Epithelial cell of prostate (primary cell): Measurements from ENCODE around the gene VPS8.

Experiments
- DNase-seq: peaks from one replicate; pipeline ENCODE4 v3.0.0-alpha.2; 2011; ENCODE audit warnings: low read depth, low spot score
- H3K27ac ChIP-seq: fragments of 450-650 bp; 2 replicates; pipeline ENCODE4 v1.5.1; 2017; ENCODE audit warnings: mild to moderate bottlenecking

Gene VPS8

DNA sequence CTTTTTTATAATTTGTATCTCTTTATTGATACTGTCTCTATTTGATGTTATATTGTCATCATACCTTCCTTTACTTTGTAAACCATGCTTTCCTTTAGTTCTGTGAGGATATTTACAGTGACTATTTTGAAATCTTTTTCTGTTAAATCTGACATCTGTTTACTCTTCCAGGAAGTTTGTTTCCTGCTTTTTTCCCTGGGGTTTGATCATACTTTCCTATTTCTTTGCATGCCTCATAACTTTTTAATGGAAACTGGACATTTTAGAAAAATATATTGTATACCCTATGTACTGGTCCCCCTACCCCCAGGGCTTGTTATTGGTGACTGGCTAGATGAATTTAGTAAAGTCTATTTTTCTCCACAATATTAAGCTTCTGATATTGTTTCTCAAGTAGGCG lies 225.8 kb downstream of the VPS8 start:
- DNase-seq, result no peak
- no peak overlapping the region for H3K27ac ChIP-seq

DNA sequence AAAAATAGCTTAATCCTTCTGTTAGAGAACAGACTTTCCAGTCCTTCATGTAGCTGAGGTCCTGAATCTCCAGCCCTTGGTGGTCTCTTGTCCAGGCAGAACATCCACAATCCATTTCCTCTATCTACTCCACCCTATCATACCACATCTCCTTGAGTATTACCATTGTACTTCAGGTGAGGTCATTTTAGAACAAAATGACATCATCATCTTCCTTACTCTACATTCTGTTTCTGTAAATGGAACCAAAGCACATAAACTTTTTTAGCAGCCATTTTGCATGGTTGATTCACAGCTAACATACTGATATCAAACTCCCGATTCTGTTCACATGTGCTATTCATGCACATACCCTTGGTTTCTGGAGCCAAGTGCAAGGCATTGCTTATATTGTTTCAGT lies 228.5 kb downstream of the VPS8 start:
- H3K27ac ChIP-seq, result no peak overlapping the region
- no peak for DNase-seq

DNA sequence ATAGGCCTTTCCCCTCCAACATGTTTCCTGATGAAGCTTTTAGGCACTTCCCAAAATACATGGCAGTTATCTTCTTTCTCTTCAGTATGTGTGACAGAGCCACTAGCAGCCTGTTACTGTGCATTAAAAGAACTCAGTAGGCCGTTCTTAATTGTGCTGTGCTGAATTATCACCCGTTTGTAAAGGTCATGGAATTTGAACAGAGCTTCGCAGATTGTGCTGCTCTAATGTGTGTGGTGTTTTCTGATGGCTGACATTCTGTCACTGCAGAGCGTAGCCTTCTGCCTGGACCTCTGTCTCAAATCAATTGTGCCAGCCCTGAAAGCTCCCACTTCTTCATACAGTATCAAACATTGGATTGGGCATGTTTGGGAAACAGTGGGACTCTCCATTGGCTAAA lies 229.6 kb downstream of the VPS8 start:
- no peak for DNase-seq
- no peak overlapping the region for H3K27ac ChIP-seq

DNA sequence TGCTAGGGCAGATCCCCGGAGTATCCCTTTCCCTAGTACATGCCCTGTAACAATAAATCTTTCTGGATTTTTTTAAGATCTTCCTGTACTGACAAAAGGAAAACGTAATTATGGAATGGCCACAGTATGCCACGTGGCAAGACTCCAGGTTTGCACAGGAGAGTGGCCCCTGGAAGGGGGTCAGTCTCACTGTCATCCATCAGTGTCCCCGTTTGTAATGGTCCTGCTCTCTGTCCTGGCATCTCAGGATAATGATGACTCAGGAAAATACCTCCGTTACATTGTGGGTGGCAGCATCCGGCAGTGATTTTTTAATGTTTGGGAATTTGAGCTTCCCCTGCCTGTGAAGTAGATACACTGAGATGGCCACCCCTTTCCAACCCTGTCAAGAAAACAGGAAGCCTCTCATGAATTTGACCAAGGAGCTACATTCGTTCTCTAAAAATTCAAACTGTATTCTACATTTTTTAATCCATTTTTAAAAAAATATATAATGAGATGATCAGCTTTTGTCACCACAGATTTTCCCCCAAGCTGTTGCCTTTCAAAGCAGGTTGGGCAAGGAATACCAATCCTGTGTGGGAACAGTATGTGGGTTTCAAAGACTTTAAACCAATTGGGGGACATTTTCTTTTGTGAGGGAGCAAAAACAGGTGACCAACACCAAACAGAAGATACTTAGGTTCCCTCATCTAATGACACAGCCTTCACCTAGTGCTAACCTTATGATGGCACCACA lies 230.5 kb downstream of the VPS8 start:
- no peak for DNase-seq
- H3K27ac ChIP-seq, result no peak overlapping the region

DNA sequence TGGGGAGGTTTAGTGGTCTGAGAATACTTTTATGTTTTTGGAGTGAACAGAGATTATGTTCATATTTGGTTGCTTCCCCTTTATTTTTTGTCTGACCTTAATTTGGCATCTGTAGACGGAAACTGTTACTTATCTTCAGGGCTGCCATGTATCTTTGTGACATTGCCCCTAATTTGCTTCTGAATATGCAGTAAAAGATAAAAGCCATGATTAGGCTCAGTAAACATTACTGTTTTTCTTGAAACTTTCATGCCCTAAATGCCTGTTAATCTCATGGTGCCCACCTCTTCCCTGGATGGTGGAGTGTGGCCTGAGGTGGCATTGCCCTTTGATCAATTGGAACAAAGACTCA lies 234.2 kb downstream of the VPS8 start:
- no peak overlapping the region for H3K27ac ChIP-seq
- DNase-seq, result no peak

DNA sequence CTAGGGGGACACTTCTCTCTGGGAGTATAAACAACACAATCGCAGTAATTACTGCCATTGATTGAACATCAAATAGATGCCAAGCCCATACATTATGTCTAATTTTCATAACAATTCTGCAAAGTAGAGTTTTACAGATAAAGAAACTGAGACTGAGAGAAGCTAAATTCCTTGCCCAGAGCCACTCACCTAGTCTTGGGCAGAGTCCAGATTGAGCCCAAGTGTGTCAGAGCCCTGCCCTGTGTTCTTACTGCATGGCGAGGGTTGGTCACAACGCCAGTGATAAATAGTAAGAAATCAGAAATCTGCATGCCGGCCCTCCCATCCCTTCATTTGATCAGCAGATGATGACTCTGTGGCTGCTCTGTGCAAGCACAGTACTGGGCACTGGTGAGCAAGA lies 234.6 kb downstream of the VPS8 start:
- H3K27ac ChIP-seq, result no peak overlapping the region
- DNase-seq, result no peak

DNA sequence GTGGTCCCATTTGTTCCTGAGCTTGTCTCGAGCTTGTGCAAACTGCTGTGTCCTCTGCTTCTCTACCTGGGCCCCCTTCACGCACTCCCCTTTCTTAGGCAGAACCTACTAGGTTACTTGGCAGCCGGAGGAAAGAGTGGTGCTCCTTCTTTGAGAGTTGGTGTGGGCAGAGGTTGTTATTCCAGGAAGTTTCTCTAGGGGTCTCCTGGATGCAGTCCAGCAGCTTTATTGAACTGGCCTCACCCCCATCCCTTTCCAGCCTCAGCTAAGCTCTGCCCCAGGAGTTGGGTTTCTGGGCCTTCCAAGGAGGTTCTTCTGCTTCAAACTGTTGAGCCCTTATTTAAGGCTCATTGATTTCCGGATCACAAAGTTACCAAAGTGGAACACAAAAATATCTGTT lies 237.7 kb downstream of the VPS8 start:
- H3K27ac ChIP-seq, result no peak overlapping the region
- DNase-seq, result no peak

DNA sequence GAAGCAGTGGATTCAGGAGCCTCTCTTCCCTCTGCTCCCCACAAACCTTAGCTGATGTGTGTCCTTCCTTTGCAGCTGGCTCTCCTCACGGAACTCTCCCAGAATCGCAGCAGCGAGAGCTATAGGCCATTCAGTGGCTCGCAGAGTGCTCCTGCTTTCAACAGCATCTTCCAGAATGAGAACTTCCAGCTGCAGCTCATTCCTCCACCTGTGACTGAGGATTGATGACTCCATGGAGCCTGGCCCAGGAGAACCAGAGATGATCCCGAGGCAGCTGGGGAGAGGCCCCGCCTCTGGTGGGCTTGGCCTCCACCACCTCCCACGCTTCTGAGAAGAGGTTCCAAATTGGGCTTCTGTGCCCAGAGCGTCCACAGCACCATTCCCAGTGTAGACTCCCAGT lies 239.8 kb downstream of the VPS8 start:
- DNase-seq, result no peak
- no peak overlapping the region for H3K27ac ChIP-seq

DNA sequence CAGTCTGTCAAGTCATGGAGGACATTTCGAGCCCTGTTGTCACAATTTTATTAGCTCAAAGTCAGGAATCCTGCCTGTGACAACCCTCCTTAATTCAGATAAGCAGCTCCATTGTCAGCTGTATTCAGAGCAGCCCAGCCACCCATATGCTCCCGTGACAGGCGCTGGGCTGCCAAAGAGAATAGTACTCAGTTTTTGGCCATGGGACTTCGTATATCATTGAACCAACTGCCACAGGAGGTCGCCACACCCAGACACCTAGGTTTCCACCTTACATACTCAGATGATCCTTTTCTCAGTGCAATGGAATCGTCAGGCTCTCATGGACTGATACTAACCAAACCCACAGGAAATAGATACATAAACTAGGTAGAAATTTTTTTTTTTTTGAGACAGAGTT lies 240.7 kb downstream of the VPS8 start:
- H3K27ac ChIP-seq, result no peak overlapping the region
- DNase-seq, result no peak

DNA sequence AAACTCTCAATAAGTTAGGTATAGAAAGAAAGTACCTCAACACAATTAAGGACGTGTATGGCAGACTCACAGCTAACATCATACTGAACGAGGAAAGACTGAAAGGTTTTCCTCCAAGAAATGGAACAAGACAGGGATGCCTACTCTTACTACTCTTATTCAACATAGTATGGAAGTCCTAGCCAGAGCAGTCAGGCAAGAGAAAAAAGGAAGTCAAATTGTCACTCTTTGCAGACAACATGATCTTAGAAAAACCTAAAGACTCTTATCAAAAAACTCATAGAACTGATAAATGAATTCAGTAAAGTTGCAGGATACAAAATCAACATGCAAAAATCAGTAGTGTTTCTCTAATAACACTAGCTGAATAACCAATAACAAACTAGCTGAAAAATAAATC lies 244.9 kb downstream of the VPS8 start:
- no peak overlapping the region for H3K27ac ChIP-seq
- DNase-seq, result no peak

DNA sequence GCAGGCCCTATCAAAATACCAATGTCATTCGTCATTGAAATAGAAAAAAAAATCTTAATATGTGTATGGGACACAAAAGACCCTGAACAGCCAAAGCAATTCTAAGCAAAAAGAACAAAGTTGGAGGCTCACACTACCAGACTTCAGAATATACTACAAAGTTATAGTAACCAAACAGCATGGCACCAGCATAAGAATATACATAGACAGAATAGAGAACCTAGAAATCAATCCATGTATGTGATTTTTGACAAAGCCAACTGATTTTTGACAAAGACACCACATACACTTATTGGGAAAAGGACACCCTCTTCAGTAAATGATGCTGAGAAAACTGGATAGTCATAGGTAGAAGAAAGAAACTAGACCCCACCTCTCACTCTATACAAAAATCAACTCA lies 245.9 kb downstream of the VPS8 start:
- H3K27ac ChIP-seq, result no peak overlapping the region
- no peak for DNase-seq

DNA sequence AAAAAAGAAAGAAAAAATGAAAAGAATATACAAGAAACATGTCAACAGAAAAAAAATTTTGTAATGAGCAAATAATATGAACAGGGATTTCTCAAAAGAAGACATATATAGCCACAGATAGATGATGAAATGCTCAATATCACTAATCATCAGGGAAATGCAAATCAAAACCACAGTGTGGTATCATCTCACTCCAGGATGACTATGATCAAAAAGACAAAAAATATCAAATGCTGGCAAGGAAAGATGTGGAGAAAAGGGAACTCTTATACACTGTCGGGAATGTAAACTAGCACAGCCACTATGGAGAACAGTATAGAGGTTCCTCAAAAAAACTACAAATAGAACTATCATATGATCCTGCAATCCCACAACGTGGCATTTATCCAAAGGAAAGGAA lies 246.8 kb downstream of the VPS8 start:
- DNase-seq, result no peak

DNA sequence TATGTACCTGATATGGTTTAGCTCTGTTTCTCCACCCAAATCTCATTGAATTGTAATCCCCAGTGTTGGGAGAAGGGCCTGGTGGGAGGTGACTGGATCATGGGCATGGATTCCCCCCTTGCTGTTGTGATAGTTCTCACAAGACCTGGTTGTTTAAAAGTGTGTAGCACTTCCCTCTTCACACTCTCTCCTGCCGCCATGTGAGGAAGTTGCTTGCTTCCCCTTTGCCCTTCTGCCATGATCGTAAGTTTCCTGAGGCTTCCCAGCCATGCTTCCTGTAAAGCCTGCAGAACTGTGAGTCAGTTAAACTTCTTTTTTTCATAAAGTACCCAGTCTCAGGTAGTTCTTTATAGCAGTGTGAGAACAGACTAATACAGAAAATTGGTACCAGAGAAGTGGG lies 247.8 kb downstream of the VPS8 start:
- no peak overlapping the region for H3K27ac ChIP-seq
- no peak for DNase-seq

More for the DNA sequence above, 246.8 kb downstream of the VPS8 start:
- no peak overlapping the region for H3K27ac ChIP-seq

DNA sequence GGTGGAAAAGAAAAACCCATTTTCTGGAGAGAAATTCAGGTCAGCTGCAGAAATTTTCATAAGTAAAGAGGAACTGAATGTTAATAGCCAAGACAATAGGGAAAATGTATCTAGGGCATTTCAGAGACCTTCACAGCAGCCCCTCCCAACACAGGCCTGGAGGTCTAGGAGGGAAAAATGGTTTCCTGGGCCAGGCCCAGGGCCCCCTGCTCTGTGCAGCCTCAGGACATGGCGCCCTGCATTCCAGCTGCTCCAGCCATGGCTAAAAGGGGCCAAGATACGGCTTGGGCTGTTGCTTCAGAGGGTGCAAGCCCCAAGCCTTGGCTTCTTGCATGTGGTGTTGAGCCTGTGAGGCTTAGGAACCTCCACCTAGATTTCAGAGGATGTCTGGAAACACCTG lies 248.7 kb downstream of the VPS8 start:
- no peak for DNase-seq
- no peak overlapping the region for H3K27ac ChIP-seq

DNA sequence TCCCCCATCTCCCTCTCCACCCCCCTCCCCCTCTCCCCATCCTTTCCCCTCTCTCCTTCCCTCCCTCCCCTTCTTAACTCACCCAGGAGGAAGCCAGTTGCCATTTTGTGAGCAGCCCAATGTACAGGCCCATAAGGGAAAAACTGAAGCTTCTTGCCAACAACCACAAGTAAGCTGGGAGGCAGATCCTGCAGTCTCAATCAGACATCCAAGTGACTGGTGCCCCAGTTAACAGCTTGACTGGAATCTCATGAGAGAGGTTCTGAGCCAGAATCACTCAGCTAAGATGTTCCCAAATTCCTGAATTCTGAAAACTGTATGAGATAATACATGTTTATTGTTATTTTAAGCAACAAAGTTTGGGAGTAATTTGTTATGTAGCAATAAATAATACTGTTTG lies 250.2 kb downstream of the VPS8 start:
- DNase-seq, result no peak
- no peak overlapping the region for H3K27ac ChIP-seq

DNA sequence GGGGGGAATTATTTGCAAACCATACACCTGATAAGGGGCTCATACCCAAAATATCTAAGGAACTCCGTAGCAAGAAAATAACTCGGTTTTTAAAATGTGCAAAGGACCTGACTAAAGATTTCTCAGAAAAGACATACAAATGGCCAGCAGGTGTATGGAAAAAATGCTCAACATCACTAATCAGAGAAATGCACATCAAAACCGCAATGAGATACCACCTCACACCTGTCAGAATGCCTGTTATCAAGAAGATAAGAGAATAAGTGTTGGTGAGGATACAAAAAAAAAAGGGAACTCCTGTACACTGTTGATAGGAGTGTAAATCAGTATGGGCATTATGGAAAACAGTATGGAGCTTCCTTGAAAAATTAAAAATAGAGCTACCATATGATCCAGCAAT lies 251.5 kb downstream of the VPS8 start:
- no peak for DNase-seq
- no peak overlapping the region for H3K27ac ChIP-seq

DNA sequence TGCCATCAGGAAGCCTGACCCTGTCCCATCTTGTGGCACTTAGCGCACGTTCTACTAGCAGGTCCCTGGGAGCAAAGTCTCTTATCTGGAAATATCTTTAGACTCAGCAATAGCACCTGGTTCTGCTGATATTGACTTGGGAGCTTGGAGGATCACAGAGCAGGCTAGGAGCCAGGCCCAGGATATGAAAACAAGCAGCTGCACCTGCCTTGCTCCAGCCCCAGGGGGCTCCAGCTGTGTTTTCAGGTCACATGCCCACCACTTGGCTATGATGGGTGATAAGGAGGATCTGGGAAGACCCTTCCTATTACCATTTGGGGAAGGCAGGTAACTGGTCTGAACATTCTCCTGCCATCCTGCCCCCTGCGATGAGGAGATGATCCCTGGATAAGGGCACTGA lies 253.1 kb downstream of the VPS8 start:
- H3K27ac ChIP-seq, result no peak overlapping the region
- DNase-seq, result no peak

DNA sequence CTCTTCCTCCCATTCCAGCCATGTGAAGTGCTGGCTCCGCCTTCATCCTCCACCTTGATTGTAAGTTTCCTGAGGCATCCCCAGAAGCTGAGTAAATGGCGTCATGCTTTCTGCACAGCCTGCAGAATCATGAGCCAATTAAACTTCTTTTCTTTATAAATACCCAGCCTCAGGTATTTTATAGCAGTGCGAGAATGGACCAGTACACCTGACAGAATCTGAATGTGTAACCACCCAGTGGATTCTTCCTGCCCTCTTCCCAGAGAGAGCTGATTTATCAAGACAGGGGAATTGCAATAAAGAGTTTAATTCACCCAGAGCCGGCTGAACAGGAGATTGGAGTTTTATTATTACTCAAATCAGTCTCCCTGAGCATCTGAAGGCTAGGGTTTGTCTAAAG lies 254.3 kb downstream of the VPS8 start:
- no peak for DNase-seq
- no peak overlapping the region for H3K27ac ChIP-seq

DNA sequence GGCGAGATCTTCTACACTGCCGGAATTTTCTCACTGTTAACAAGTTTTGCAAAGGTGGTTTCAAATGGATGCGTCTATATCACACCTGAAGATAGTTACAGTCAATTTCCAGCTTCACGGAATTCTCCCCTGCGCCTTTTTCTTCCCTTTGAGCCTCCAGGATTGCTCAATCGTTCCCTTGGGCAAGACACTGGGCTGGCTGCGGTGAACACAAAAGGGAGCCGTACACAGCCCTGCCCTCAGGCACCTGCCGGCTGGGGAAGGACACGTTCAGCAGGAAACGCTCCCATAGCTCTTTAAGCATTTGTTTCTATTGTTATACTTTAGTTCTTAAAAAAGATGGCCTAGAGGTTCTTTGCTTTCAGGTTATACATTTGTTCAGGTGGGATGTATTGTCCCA lies 255.2 kb downstream of the VPS8 start:
- H3K27ac ChIP-seq, result no peak overlapping the region
- DNase-seq, result no peak

DNA sequence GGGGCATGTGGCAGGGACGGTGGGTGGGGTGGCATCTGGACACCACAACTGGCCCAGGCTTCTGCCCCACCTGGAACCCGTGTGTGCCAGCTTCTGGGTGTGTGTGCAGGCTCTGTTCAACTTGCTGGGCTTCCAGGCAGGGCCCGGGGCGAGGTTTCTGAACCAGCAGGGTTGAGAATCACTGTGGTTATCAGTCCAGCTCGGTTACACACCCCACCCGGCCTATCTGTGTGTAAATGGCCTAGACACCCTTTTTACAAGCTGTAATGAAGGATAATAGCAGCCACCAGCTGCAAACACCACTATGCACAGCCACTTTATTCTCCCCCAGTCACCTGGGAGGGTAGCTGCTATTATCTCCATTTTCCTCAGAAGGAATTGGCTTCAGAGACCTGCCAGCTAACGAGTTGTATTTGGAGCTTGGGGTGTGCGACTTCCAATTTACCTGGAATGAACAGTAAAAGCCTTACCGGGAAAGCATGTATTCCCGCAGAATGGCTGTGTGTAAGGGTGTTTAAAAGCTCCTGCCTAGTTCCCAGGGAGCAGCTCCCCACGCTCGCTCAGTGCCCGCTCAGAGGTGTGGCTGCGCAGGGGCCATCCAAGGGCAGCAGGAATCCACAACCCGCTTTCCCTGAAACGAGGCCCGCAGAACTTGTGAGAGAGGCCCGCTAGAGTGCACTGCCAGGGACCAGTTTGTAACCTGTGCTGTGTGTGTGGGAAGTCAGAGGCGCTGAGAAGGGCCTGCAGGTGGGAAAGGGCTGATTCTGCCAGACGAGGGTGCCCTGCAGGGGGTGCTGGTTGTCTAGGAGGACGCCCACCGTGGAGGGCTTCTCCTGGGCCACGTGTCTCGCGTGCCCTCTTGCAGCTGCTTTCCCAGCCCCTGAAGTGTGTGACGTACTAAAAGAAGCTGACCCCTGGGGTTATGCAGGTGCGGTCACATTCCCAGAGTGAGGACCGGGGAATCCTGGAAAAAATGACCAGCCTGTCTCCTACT lies 257.4 kb downstream of the VPS8 start:
- DNase-seq, result no peak
- H3K27ac ChIP-seq, result no peak overlapping the region

DNA sequence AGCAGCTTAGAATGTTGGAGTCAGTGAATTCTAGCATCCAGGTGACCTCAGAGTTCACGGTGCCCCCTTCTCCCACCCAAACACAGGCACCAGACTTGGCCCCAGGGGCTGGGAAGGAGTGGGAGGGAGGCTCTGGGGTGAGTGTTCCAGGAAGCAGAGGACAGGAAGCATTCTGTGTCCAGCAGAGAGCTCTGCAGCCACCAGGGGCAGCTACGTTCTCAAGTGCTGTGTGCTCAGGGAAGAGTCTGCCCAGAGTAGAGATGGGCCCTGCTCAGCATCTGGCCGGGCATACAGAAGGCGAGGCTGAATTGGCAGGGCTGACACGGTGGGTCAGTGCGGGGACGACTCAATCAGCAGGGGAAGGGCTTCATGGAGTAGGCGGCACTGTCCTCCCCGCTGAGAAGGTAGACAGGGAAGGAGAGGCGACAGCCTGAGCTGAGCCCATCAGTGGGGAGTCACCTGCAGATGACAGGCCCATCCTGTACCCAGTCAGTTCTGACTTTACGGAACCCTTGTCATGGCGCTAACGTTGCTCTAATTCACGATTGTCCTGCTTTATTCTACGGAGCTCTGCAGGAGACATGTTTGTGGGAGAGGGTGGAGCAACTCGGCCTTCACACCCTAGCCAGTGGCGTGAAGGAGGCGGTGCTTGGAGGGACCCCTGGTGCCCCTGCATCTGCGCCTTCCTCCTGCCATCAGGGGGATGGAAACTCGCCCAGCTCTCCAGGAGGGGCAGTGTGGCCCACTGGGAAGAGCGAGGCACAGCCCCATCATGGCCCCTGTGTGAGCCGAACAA lies 258.7 kb downstream of the VPS8 start:
- no peak for DNase-seq
- H3K27ac ChIP-seq, result no peak overlapping the region
